T-helper 1 cell (primary cell): ENCODE results near the gene MYRIP.
"Not testable (repeated sequence)": the region's sequence is repeated elsewhere in the genome, so short reads cannot be mapped to it uniquely, and the experiment has no call there.

Experiments
- DNase-seq, 5 donors: peaks; one replicate each; pipeline ENCODE4 v3.0.0-alpha.2; 2012 to 2020

MYRIP gene

DNA sequence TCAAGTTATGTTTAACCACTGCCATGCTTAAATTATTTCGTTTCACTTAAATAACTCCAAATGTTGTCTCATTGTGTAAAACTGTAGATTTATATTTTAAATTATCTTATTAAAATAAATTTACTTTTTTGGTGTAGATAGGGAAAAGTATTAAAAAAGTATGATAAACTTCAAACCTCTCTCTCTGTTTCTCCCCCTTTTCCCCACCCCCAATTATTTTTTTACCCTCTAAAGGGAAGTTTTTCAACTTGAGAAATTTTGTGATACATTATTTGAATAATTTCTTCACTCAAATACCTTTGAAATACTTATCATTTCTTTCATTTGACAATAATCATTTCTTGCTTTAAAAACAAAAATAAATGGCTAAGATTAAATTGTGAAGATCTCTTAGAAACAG is 433.2 kb downstream of the MYRIP start:
- no peak for DNase-seq

- DNase-seq: no peak
These were observed 433.6 kb downstream of the MYRIP start for GRCh38 chr3:40243056-40243455.

GRCh38 chr3:40247714-40248454 is 438.5 kb downstream of the MYRIP start:
- no peak for DNase-seq

GRCh38 chr3:40248591-40248990 is 439.2 kb downstream of the MYRIP start:
- no peak for DNase-seq

DNA sequence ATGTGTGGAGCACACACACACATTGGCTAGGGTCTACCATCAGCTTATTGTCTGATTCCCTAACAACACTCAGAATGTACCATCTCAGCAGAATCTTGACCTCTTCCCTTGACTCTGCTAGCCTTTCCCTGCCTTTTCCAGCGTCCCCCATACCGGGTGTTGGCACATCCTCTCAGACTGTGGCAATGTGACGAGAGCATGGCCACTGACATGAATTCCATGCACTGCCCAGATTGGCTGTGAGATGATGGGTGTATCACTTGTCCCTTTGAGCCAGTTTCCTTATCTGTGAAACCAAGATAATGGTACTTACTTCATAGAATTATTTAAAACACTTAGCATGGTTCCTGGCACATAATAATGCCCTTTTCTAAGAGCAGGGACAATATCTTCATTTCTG is 439.8 kb downstream of the MYRIP start:
- no peak for DNase-seq

DNA sequence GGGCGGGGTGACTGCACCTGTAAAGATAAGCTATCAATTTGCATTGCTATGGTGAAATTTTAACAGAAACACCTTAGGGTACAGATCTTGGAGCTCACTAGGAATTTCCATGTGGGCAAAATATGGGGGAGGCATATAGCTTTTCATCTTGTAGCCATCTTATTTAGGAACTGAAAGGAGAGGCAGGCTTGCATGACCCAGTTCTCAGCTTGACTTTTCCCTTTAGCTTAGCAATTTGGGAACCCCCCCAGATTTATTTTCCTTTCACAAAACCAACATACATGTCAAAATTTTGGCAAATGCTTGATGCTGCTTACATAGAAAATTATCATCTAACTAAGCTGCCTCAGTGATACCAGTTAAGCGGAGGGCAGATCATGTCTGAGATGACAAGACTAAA is 445.1 kb downstream of the MYRIP start:
- DNase-seq: no peak

DNA sequence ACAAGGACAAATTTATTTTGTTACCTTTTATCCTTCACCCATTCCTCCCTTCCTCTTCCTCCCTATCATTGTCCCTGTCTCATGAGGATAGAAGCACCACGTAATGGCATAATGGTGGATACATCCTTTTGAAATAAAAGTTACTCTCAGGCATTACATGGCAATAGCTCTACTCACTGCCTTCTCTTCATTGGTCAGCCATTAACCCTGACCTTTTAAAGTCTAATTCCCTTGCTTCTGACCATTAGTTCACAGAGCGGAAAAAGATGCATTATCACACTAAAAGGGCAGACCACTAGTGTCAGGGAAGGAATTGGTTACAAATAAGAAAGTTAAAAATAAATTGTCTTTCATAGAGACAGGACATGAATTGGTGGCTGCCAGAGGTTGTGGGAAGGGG is 445.5 kb downstream of the MYRIP start:
- no peak for DNase-seq

DNA sequence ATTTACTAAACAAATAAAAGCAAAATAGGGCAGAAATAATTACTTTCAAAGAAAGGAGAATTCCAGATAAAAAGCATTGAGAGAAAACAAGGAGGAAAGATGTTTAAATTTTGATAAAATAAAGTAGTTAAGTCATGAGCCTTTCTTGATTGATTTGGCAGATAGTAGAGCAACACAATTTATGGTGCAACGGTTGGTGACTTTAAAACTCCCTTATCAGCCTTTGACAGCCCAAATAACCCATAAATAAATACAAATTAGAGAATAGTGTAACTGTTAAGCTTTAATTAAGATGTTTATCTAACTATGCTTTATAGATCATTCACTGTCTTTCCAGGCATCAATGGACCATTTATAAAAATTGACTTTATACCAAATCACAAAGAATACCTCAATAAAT is 446.1 kb downstream of the MYRIP start:
- DNase-seq: no peak

DNA sequence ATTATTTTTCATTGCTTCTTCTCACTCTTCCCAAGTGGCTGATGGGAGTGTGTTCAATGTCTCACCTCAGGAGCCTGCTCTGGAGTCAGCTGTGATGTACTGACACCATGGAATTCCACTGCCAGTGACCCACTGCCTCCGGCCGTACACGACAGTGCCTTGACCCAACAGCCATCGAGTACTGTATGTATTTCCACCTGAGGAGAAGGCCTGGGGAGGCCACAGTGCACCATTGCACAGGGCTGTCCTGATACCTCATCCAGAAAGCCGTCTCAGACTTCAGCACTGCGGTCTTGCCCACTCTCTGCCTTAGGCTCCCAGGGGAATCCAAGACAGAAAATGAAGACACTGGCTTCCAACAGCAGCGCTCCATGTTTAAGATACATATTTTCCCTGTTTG is 448.7 kb downstream of the MYRIP start:
- no peak for DNase-seq

GRCh38 chr3:40258555-40258954 is 449.1 kb downstream of the MYRIP start:
- no peak for DNase-seq

- DNase-seq: no peak
These were observed 452.9 kb downstream of the MYRIP start for GRCh38 chr3:40262331-40262730.

DNA sequence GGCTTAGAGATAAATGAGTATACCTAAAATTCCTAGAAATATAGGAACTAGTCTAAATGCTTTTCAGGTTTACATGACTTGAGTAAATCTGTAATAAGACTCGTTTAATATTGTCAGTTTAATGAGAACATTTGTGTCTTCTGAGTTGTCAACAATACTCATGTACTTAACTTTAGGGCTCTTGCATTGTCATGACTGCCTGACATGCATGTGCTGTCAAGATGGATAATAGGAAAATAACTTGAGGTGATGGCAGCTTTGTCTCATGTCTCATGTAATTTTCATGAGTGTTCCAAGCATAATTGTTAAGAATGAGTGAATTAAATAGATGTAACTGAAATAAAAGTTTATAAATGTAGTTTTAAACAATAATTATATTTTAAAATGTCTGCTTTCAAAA is 455.0 kb downstream of the MYRIP start:
- no peak for DNase-seq

DNA sequence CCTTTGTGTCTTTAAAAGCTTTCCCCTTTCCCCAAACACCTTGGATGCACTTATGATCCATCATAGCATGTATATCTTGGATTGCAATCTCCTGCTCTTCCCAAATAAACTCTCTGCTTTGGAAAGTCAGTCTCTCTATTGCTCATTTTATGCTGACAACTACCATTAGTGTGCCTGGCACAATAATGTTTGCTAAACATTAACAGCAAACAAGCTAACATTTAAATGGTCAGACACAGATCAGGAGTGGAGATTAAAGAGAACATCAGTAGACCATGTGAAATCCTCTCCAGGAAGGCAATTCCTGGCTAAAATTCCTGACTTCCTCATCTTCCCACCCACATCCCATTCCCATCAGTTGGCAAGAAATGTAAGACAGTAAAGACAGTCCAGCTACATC is 455.8 kb downstream of the MYRIP start:
- no peak for DNase-seq

GRCh38 chr3:40267937-40268724 is 458.7 kb downstream of the MYRIP start:
- DNase-seq: no peak

GRCh38 chr3:40268802-40269524 is 459.6 kb downstream of the MYRIP start:
- DNase-seq: no peak

DNA sequence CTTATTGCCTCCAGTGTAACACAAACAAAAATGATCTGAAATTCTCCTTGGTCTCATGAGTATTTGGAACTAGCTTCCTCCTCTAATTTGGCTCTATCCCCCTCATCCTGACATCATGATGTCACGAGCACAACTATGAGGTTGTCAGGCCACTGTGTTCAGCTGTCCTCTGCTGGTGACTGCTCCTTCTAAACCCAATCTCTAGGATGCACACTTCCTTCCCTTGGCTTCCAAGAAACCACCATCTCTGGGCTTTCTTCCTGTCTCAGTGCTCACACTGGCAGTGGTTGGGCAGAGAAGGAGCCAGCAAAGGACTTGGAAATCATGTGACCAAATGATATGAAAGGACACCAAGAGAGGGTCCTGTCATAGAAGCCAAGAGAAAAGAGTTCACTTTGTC is 469.4 kb downstream of the MYRIP start:
- no peak for DNase-seq

- DNase-seq: no peak
These were observed 472.6 kb downstream of the MYRIP start for GRCh38 chr3:40281995-40282394.

- DNase-seq: not testable (repeated sequence)
These were observed 473.6 kb downstream of the MYRIP start for GRCh38 chr3:40283057-40283456.

GRCh38 chr3:40287248-40287647 is 477.8 kb downstream of the MYRIP start:
- DNase-seq: no peak

GRCh38 chr3:40290396-40290795 is 481.0 kb downstream of the MYRIP start:
- DNase-seq: peak in 1 of 5 donors; percentile 7

GRCh38 chr3:40291471-40291870 is 482.1 kb downstream of the MYRIP start:
- DNase-seq: no peak

DNA sequence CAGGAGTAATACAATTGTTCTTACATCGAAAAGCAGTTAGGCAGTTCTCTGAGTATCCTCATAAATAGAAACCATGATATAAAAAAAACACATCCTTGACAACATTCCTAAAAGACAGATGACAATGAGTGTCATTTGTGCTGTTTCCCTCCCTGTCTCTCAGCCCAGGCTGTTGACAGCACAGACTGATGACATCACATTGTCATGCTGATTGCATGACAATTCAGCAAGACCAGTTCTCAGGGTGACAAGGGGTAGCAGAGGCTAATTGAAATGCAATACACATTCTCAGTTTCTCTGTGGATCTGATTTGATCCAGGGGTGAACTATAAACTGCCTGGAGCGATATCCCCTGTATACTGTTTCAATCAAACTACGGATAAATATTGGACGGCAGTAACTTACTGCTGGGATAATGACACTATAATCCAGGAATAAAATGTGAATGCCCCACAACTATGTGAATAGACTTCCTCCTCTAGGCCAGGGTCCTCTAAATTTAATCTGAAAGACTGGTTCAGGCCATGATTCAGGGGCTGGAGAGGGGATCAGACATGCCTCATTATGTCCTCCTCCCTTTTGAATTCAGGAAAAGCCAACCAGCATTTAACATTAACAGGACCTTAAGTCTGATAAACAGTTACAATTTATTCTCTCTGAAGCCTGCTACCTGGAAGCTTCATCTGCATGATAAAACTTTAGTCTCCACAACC is 483.4 kb downstream of the MYRIP start:
- DNase-seq: no peak

DNA sequence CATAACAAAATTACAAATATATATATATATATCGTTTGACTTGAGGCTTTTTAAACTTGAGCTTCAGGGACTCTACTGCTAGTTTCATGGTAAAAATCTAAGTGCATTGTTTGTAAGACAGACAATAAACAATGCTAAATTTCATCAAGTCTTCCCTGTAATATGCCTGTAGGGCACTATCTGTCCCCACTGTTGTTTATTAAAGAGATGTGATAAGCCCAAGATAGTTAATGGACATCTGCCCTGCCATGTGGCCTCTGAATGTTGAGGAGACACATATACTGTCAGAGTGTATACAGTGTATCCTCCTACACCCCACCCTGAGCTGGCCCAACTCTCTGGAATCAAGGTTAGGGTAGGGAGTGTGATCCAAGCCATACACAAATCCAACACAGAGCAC is 485.0 kb downstream of the MYRIP start:
- DNase-seq: no peak
